AG08396 (cell line): ENCODE results near the gene SF1.

Experiments
- DNase-seq: peaks from one replicate; pipeline ENCODE4 v3.0.0; 2012; ENCODE audit warnings: low spot score, mixed read lengths

The SF1 gene

DNA sequence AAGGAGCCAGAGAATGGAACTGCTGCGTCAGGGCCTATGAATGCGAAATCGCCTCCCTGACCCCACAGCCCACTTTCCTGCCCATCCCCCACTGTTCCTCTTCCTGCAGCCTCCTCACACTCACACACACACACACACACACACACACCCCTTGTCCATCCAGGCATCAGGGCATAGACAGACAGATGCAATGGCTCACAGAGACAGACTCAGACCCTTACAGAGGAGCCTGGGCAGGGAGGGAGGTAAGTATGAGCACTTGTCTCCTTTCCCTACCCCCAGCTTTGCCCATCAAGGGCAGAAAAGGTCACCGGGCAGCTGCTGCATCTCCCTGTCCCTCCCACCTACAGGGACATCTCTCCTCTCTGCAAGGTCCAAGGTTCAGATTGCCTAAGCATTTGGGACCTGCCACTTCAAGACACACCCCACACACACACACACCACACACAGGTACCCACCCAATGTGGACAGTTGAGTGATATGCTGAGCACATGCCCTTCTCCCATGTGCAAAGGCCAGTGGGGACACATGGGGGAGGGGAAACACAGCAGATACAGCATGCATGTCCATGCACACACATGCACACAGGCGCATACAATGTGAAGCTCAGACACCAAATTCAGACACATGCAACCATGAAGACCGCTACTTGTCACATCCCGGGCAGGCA is 53.3 kb downstream of the SF1 start:
- no peak for DNase-seq

DNA sequence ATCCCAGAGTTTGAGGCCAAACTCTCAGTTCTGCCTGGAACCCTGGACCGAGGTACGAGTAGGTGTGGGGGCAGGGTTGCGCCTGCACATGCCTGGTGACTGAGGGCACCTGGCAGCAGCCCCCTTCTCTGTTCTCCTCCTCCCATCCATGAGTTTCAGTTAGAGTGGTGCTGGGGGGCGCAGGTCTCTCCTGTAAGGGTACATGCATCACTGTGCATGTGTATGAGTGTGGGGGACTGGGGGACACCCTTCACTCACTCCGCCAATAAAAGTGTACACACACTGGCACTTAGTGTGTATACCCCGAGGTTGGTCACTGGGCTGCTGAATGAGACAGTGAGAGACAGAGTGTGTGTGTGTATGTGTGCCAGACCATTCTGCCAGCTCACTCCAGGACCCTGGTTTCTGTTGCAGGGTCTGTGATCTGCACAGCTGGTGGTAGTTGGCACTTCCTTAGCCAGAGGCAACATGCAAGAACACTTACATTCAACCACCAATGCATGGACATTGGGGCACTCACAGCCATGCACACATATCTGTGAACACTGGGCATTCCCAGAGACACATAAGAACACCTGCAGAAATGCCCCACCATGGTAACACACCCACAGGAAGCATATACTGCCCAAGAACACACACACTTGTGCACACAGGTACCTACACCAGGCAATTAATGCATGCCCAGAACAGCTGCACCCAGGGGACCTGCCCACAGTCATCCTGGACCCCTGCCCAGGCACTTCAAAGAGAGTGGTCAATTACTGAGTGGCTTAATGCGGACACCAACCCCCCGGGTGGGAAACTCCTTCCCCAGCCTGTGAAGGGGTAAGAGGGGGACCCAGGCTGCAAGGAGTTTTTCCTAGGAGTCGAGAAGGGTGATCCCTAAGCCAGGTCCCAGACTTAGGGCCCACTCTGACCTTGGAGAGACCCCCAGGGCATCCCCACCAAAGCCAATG is 54.2 kb downstream of the SF1 start:
- no peak for DNase-seq

DNA sequence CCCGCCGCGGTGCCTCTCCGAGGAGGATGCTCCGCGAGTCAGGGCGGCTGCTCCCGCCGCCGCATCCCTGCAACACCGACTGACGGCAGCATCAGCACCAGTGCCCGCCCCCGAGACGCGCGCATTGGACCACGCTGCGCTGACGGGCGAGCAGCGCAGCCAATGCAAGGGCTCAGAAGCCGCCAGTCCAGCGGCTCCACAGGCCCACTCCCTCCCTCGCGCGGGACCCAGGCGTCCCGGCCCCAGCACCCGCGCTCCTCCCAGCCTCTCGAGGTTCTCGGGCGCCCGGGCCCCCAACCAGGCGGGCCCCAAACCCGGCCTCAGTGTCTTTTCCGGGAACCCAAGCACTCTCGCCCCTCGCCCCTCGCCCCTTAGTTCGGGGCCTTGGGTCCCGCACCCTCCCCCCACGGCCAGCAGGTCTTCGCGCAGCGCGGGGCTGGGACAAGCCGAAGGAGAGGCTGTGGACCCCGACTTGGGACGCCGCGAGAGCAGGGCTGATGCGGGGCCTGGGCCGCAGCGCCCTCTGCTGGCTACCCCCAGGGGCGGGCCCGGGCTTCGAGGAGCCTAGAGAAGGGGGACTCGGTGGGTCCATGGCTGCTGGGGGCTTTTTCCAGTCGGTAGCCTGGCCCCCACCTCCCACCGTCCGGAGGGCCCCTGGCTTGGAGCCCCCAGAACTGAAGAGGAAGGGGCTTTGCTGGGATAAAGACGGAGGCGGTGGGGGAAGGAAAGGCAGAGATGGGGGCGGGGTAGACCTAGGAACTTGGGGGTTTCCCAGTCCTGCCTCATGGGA is 55.0 kb downstream of the SF1 start, which contains the start of gene NRXN2:
TSS of gene NRXN2 (minus strand) at position 81 of the 790 bp plus-strand sequence. CDS start 9,498 bp downstream, outside the sequence.
- DNase-seq: peak; percentile 99

DNA sequence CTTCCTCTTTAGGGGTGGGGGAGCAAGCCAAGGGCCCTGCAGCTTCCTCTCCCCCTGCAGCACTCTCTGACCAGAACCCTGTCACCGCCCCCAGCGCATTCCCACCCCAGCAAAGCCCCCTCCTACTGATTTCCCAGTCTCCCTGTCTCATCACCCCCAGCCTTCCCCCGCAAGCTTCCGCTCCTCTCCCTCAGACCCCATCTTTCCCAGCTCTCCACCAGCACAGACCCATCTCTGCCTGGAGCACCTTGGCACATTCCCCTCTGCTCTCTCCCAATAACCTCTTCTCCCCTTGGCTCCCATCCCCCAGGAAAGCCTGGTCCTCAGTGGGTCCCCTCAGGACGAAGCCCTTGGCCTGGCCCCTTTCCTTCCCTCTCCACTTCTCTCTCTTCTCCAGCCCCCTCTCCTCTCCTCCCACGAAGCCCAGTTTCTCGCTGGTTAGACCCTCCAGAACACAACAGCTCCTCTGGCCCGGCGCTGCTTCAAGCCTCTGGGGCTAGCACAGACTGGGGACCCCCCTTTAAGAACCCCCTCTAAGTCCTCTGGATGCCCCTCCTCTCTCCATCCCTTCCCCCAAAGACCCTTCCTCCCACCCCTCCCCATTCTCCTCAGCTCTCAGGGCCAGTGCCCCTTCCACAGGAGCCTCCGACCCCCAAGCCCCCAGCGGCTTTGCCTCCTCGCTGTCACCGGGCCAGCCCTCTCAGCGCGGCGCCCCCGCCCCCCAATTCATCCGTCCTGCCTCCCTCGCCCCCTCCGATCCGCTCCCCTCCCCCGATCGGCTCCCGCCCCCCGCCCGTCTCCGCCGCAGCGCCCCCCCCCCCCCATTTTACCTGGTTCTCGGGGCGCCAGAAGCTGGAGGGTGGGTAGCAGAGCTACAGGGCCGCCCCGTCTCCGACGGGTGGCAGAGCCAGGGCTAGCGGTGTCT is 55.9 kb downstream of the SF1 start:
- DNase-seq: no peak

DNA sequence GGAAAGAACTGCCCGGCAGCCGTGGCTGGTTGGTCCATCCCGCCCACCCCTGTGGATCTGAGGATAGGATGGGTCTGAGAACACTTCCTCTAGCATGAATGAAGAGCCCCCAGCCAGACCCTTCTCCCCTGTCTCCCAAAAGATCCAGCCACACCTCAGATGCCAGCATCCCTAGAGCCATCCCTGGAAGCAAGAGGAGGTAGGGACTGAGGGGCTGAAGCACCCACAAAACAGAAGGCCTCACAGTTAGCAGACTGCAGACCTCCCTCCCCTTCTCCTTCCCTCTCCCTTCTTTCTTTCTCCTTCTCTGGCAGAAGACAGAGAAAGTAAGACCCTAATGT is 57.0 kb downstream of the SF1 start:
- DNase-seq: no peak

DNA sequence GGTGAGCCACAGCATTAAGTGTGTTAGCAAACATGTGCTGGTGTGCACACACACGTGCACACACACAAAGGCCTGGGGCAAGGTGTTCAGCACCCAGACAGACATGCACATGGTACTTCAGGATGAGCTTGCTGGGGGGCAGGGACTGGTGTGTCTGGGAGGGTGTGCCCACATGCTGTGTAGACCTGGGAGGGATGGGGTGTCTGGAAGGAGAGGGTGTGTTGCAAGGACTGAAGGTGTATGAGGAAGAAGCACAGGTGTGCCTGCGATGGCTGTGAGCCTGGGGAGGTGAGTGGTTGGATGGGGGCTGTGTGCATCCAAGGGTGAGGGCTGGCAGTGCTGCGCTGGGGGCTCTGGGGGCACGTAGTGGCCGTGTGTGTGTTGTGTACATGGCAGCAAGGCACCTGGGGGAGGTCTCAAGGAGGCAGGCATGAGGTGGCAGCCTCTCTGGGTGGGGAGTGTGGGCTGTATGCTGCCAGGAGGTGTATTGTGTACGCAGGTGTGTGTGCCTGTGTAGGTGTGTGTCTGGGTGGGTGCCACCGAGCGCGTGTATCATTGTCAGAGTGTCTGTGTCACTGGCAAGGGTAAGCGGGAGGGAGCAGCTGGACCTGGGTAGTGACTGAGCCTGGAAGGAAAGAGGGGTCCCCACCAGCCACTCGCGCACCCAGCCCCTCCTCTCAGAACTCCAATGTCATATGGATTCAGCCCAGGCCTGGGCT is 57.5 kb downstream of the SF1 start:
- no peak for DNase-seq

DNA sequence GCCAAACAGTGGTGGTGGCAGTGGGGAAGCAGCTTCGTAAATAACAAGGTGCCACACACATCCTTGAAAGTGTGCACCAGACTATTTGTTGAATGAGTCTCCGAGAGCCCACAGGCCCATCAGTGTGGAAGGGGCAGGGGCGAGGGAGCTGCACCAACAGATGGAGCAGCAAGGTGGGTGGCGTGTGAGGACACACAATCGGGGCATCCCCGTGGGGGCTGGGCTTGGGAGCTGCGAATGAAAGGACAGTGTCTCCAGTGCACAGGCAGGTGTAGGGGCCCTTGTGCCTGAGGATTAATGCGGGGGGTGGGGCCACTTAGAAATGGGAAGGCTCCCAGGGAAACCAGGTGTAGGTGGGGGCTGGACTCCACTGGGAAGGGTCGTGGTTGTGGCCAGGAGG is 58.2 kb downstream of the SF1 start:
- DNase-seq: no peak

DNA sequence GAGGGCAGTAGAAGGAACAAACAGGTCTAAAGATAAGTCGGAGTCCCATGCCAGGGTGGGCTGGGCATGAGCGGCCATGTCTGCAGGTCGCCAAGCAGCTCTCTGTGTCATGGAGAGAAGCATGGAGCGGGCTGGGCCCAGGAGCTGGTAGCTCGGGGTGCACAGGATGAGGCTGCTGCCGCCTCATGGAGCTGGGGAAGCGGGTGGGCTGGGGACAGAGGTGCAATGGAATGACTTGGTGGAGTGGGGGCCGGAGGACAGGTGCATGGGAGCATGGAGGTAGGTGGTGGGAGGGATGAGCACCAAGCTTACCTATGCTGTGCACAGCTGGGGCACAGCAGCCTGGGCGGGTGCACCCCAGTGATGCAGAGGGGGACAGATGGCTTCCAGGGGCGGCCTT is 58.9 kb downstream of the SF1 start:
- DNase-seq: no peak

DNA sequence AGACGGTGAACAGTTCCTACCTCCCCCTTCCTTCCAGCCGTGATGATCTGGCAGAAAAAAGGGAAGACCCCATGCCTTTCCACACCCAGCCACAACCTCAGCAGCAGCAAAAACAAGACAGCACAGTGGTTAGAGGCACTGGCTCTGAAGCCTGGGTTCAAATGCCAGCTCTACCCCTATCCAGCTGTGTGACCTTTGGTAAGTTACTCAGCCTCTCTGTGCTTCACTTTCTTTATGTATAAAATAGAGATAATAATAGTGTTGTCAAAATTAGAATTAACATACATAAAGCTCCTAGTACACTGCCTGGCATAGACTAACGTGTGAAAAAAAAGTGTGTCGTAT is 59.6 kb downstream of the SF1 start:
- DNase-seq: no peak

DNA sequence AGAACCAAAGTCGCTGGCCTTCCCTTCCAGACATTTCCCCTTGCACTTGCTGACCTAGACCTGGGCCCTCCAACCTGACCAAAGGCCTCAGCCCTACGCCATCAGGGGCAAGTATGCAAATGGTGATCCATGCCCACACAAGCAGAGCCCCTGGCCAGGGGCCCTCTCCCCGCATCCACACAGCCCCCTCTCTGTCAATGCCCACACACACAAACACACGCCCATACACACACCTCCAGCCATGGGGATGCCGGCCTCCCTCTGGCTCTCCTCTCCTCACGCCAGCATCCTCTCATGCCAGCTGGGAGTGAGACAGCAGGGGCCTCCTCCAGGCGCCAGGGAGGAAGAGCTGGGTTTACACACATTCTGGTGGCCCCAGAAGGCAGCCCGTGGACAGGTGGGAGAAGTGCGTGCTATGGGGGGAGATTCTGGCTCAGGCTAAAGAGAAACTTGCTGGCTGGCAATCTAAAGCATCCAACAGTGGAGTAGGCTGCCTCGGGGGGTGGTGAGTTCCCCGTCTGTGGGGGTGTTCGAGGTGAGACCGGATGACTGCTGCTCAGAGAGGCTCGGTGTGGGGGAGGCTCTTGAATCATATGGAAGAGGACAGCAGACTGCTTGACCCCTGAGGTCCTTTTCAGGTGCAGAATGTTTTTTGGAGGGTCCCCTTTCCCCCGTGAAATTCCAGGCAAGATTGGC is 60.1 kb downstream of the SF1 start:
- no peak for DNase-seq

DNA sequence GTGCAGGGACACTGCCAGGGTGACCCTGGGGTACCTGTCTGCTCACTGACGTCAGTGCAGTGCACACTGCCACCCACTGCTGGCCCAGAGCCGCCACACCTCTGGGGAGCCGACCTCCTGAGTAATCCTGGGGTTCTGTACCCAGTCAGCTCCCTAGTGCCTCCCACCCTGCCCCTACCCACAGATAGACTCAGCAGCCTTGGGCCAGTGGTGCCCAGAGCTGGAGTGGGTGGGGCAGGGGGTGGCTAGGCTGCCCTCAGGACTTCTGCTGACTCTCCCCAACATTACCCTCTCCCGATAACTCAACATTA is 61.1 kb downstream of the SF1 start:
- no peak for DNase-seq

DNA sequence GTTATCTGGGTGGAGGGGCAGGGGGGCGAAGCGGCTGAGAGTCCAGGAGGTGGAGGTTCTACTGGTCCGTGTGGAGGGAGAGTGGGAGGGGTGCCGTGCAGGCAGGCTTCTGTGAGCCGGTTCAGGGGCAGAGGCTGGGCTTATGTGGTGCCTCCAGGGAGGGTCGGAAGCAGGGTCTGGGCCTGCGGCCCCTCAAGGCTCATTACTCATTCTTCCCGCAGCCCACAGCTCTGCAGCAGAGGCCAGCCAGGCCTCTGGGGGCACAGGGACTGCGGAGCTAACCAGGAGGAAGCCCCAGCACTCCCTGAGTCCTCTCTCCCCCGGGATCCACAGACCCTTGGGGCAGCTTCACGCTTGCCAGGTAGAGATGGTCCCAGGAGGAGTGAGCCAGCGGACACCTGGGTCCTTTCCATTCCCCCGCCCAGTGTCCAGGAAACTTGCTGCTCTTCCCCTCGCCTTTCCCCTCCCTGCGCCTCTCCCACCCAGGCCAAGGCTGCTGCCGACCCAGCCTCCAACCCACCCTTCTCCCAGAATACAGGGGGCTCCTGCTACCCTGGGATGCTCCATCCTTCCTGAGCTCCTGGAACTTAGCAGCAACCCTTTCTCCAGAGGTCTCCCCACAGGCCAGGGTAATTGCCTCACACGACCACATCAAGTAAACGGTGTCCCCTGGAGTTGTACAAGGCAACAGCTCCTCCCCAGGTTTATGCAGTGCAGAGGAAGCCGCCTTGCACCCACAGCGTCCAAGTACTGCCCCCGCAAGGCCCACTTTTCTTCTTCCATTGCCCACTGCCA is 61.7 kb downstream of the SF1 start:
- DNase-seq: no peak

DNA sequence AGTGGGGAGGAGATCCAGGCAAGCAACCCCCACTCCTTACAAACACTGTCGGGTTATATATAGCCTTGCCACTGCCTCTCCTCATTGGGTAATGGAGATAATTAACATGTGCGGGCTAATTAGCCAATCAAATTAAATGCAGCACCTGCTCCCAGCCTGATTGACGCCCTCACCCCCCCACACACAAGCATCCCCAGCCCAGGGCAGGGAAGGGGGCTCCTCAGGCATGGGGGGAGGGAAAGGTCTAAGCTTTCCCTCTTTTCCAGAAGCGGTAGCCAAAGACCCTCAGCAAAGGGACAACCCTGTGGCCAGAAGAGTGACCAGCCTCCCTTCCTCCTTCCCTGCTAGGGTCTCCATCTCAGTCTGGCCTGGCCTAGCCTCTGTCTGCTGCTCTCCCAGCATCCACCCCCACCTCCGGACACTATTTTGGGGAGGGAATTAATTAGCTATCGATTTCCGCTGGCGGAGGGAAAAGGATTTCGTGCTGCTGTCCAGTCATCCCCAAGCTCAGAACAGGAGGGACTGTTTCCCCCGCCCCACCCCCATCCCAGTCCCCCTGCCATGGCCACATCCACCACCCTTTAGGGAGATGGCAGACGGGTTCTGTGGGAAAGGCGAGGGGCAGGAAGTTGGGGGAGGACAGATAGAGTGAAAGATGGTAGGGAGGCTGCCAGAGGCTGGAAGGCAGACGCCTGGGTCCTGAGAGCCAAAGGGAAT is 62.4 kb downstream of the SF1 start:
- no peak for DNase-seq

DNA sequence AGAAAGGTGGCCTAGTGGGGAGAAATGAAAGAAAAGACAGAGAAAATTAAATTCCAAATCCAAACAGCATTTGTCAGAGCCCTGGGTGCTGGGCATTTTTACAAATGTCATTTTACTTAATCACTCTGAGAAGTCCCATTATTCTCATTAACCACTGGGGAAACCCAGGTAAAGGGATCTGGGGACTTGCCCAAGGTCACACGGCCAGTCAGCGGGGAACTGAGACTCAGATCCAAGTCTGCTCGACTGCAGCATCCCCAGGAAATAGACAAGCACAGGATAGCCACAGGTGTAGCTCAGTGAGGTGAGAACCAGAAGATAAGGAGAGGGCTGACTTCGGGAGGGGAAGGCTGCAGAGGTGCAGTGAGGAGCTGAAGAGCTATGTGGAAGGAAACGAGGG is 63.2 kb downstream of the SF1 start:
- no peak for DNase-seq

DNA sequence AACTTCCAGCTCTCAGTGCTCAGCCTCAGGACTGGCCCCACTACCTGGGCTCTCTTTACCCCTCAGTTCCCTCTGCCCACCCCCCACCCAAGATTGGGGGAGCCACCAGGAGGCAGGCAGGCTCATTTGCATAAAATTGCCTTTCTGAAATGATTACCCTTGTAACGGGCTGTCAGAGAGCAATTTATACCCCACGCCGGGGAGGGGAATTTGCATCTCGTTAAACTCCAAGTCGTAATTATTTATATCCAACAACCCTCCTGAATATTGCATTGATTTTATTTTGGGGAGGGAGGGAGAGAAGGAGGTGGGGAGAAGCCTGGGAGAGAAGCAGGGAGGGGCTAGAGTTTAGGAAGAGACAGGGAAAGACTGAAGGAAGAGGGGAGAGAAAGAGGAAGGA is 63.7 kb downstream of the SF1 start:
- no peak for DNase-seq
